Measurements from ENCODE around the gene NME7.
"Not testable (repeated sequence)": the region's sequence is repeated elsewhere in the genome, so short reads cannot be mapped to it uniquely, and the experiment has no call there.

The NME7 gene

DNA sequence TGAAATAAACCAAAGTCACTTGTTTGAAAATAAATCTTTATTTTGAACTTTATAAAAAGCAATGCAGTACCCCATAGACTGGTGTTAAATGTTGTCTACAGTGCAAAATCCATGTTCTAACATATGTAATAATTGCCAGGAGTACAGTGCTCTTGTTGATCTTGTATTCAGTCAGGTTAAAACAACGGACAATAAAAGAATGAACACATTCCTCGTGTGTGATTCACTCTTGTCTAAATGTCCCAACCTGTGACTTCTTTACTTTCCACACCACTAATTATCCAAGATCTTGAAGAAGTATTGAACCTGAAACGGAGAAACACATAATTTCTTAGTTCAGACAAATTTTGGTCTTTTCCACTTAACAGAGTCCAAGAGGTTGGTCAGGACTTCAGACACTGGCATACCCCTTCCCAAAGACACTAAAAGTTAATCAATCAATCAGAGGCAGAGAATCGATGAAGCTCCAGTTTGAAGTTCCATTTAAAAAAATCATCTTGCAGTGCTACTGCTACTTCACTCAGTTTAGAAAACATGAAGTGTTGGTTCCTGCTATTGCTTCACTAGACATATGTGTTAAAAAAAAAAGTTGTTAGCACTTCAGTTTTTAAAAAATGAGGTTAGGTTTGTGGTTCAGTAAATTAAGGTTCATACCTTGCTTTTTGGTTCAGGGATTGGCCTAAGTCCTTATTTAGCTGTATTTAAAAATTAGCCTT lies 234.9 kb downstream of the NME7 start:
- CTCF ChIA-PET, result interaction anchor here (1.1 to 2.7 kb wide), 6 partner anchors 8 to 790 kb away, joined by 3 to 11 read pairs (median 4); no protein-coding TSS in a partner anchor
- peaks cover 4 to 49% (median 30%) of the 10 kb centered on the region in 4 experiments for H3K36me3 ChIP-seq (ENCODE audit: control insufficient read depth in 4 of 4, insufficient read depth in 4 of 4, low read length in 3 of 4)

DNA sequence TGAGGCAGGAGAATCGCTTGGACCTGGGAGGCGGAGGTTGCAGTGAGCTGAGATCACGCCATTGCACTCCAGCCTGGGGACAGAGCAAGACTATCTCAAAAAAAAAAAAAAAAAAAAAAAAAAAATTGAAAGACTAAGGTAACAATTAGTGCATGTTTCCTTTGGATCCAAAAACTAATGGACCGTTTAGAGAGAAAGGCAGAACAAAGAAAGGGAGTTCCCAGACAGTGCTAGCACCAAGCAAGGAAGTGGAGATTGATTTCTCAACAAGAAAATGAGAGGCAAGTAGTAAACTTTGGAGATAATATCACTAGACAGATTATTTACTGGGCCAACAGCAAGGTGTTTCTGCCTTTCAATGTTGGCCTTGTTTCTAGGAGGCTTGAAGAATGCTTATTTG lies 236.9 kb downstream of the NME7 start:
- DNase-seq, result no peak
- Histone ChIP-seq H3K9me3 (ENCODE audit: control extremely low read depth in 1 of 5, control insufficient read depth in 4 of 5, insufficient read depth in 2 of 5, low read depth in 1 of 5, low read length in 4 of 5) (no peaks in the 10 kb centered on the region), H3K4me3 (ENCODE audit: control insufficient read depth in 1 of 7, extremely low read depth in 1 of 7, insufficient read depth in 4 of 7, low read depth in 2 of 7, low read length in 6 of 7) (no peak overlapping the region), H3K36me3 (ENCODE audit: control insufficient read depth in 4 of 4, insufficient read depth in 4 of 4, low read length in 3 of 4) (peaks cover 7 to 66% (median 32%) of the 10 kb centered on the region in 4 experiments), H3K27ac (ENCODE audit: insufficient read depth in 1 of 2, low read depth in 1 of 2, low read length in 2 of 2, poor library complexity in 1 of 2, severe bottlenecking in 2 of 2) (no peak overlapping the region), H3K4me1 (ENCODE audit: control extremely low read depth in 1 of 4, control insufficient read depth in 4 of 4, insufficient read depth in 4 of 4, low read length in 3 of 4) (no peaks in the 10 kb centered on the region), H3K27me3 (replicated peaks in 2 of 5; ENCODE audit: control insufficient read depth in 4 of 5, insufficient read depth in 5 of 5, low read length in 4 of 5) (no peaks in the 10 kb centered on the region)
- ChIA-PET CTCF (no interaction called here), POLR2A (no interaction called here)
- 100% methylated on average over 1 of the region's 4 CpGs for WGBS (ENCODE audit: insufficient coverage)

More for the DNA sequence above, 234.9 kb downstream of the NME7 start:
- no peak for DNase-seq
- Histone ChIP-seq H3K4me1 (ENCODE audit: control extremely low read depth in 1 of 4, control insufficient read depth in 4 of 4, insufficient read depth in 4 of 4, low read length in 3 of 4) (no peaks in the 10 kb centered on the region), H3K27ac (ENCODE audit: insufficient read depth in 1 of 2, low read depth in 1 of 2, low read length in 2 of 2, poor library complexity in 1 of 2, severe bottlenecking in 2 of 2) (no peak overlapping the region), H3K4me3 (ENCODE audit: control insufficient read depth in 1 of 7, extremely low read depth in 1 of 7, insufficient read depth in 4 of 7, low read depth in 2 of 7, low read length in 6 of 7) (no peak overlapping the region), H3K27me3 (replicated peaks in 2 of 5; ENCODE audit: control insufficient read depth in 4 of 5, insufficient read depth in 5 of 5, low read length in 4 of 5) (no peaks in the 10 kb centered on the region), H3K9me3 (ENCODE audit: control extremely low read depth in 1 of 5, control insufficient read depth in 4 of 5, insufficient read depth in 2 of 5, low read depth in 1 of 5, low read length in 4 of 5) (no peaks in the 10 kb centered on the region)
- POLR2A ChIA-PET, result no interaction called here
- WGBS (ENCODE audit: insufficient coverage), result 94% methylated on average over 4 of the region's 4 CpGs

DNA sequence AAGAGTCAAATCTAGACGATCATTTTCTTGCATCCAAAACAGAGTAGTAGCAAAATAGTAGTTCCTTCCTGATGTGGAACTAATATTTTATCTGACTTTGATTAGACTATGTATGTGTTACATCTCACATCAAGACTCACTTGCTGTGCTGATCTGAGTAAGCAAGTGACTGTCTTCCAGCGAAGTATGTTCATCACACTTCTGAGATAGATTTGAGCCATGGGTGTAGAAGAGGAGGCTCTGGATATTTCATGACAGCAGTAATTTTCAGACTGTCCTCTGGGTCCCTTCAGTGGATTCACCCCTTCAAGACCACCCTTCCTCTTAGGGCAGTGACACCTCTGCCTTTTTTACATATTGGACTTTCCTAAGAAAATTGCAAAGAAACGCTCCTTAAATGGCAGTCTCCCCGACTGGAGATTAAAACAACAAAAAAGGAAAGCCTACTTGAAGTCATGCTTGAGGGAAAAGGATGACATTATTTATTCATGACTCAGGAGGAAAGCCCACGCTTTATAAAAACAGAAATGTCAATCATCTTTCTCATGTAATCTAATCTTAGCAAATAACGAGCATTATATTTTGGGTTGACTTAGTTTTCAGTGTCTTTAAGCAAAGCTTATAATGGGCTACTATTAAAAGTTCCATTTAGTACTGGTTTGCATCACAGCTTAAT lies 238.3 kb downstream of the NME7 start:
- Histone ChIP-seq H3K4me1 (ENCODE audit: control extremely low read depth in 1 of 4, control insufficient read depth in 4 of 4, insufficient read depth in 4 of 4, low read length in 3 of 4) (no peaks in the 10 kb centered on the region), H3K27me3 (replicated peaks in 2 of 5; ENCODE audit: control insufficient read depth in 4 of 5, insufficient read depth in 5 of 5, low read length in 4 of 5) (no peaks in the 10 kb centered on the region), H3K9me3 (ENCODE audit: control extremely low read depth in 1 of 5, control insufficient read depth in 4 of 5, insufficient read depth in 2 of 5, low read depth in 1 of 5, low read length in 4 of 5) (no peaks in the 10 kb centered on the region), H3K27ac (ENCODE audit: insufficient read depth in 1 of 2, low read depth in 1 of 2, low read length in 2 of 2, poor library complexity in 1 of 2, severe bottlenecking in 2 of 2) (no peak overlapping the region), H3K4me3 (ENCODE audit: control insufficient read depth in 1 of 7, extremely low read depth in 1 of 7, insufficient read depth in 4 of 7, low read depth in 2 of 7, low read length in 6 of 7) (no peak overlapping the region), H3K36me3 (ENCODE audit: control insufficient read depth in 4 of 4, insufficient read depth in 4 of 4, low read length in 3 of 4) (peaks cover 18 to 75% (median 39%) of the 10 kb centered on the region in 4 experiments)
- WGBS (ENCODE audit: insufficient coverage), result 89% methylated on average over 3 of the region's 6 CpGs
- POLR2A ChIA-PET, result no interaction called here
- DNase-seq, result no peak
- CTCF ChIA-PET, result interaction anchor here (0.5 to 1.6 kb wide), 2 partner anchors 11 to 21 kb away, joined by 3 read pairs; no protein-coding TSS in a partner anchor

DNA sequence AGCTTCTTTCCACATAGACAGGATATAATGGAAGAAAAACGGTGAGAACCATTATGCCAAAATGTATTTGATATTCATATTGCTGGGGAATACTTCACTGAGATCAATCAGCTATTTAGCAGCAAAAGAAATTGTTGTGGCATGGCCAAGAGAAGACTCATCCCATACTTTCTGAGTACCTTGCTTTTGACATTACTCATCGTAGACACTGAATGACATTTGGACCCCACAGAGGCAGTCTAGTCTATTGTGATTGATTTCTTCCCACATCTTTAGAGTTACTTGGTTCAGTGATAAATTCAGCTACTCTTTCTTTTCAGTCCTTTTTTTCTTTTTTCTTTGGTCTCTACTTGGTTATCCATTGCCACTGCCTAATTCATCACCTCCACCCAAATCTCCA lies 239.0 kb downstream of the NME7 start:
- Histone ChIP-seq H3K27me3 (replicated peaks in 2 of 5; ENCODE audit: control insufficient read depth in 4 of 5, insufficient read depth in 5 of 5, low read length in 4 of 5) (no peaks in the 10 kb centered on the region), H3K27ac (ENCODE audit: insufficient read depth in 1 of 2, low read depth in 1 of 2, low read length in 2 of 2, poor library complexity in 1 of 2, severe bottlenecking in 2 of 2) (no peak overlapping the region), H3K9me3 (ENCODE audit: control extremely low read depth in 1 of 5, control insufficient read depth in 4 of 5, insufficient read depth in 2 of 5, low read depth in 1 of 5, low read length in 4 of 5) (no peaks in the 10 kb centered on the region), H3K4me1 (ENCODE audit: control extremely low read depth in 1 of 4, control insufficient read depth in 4 of 4, insufficient read depth in 4 of 4, low read length in 3 of 4) (no peaks in the 10 kb centered on the region), H3K4me3 (ENCODE audit: control insufficient read depth in 1 of 7, extremely low read depth in 1 of 7, insufficient read depth in 4 of 7, low read depth in 2 of 7, low read length in 6 of 7) (no peak overlapping the region), H3K36me3 (ENCODE audit: control insufficient read depth in 4 of 4, insufficient read depth in 4 of 4, low read length in 3 of 4) (peaks cover 20 to 79% (median 40%) of the 10 kb centered on the region in 4 experiments)
- whole genome bisulfite sequencing (ENCODE audit: insufficient coverage), result 94% methylated on average over 2 of the region's 2 CpGs
- POLR2A ChIA-PET, result no interaction called here
- CTCF ChIA-PET, result interaction anchor here (1.0 to 1.6 kb wide), 4 partner anchors 11 to 222 kb away, joined by 3 to 4 read pairs (median 3); no protein-coding TSS in a partner anchor
- DNase-seq, result no peak

DNA sequence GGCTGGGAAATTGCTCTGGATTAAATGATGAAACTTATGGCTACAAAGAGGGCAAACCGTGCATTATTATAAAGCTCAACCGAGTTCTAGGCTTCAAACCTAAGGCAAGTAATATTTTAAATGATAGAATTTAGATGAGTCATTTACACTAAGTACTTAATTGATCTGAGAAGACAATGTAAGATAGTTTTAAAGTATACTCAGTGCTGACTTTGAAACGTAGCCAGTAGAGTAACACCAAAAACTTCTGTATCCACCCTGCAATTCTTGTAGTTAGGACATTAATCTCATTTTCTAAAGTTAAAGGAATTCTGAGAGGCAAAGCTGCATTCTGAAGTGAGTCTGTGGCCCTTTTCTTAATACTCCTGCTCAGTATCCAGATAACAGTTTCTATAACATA lies 240.3 kb downstream of the NME7 start:
- Histone ChIP-seq H3K4me3 (ENCODE audit: control insufficient read depth in 1 of 7, extremely low read depth in 1 of 7, insufficient read depth in 4 of 7, low read depth in 2 of 7, low read length in 6 of 7) (no peak overlapping the region), H3K27me3 (replicated peaks in 2 of 5; ENCODE audit: control insufficient read depth in 4 of 5, insufficient read depth in 5 of 5, low read length in 4 of 5) (no peaks in the 10 kb centered on the region), H3K27ac (ENCODE audit: insufficient read depth in 1 of 2, low read depth in 1 of 2, low read length in 2 of 2, poor library complexity in 1 of 2, severe bottlenecking in 2 of 2) (no peak overlapping the region), H3K9me3 (ENCODE audit: control extremely low read depth in 1 of 5, control insufficient read depth in 4 of 5, insufficient read depth in 2 of 5, low read depth in 1 of 5, low read length in 4 of 5) (no peaks in the 10 kb centered on the region), H3K4me1 (ENCODE audit: control extremely low read depth in 1 of 4, control insufficient read depth in 4 of 4, insufficient read depth in 4 of 4, low read length in 3 of 4) (no peaks in the 10 kb centered on the region), H3K36me3 (ENCODE audit: control insufficient read depth in 4 of 4, insufficient read depth in 4 of 4, low read length in 3 of 4) (peaks cover 20 to 77% (median 37%) of the 10 kb centered on the region in 4 experiments)
- 100% methylated on average over 1 of the region's 3 CpGs for WGBS (ENCODE audit: insufficient coverage)
- no peak for DNase-seq
- ChIA-PET CTCF (interaction anchor here (0.6 to 1.6 kb wide), 8 partner anchors 10 to 785 kb away, joined by 3 to 5 read pairs (median 3); no protein-coding TSS in a partner anchor), POLR2A (no interaction called here)

DNA sequence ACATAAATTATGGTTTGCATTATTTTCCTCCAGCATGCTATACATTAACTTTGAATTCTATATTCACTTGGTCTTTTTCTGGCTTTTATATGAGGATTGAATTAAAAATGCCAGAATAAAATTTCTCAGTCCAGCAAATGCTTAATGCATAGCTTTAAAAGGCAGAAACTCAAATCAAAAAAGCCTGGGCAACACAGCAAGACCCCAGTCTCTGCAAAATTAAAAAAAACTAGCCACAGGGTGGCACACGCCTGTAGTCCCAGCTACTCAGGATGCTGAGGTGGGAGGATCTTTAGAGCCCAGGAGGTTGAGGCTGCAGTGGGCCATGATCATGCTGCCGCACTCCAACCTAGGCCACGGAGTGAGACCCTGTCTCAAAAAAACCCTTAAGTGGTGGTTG lies 241.3 kb downstream of the NME7 start:
- ChIA-PET POLR2A (interaction anchor here (0.6 kb wide), 1 partner anchor 18 kb away, joined by 3 read pairs; no protein-coding TSS in a partner anchor), CTCF (interaction anchor here (1.0 to 1.6 kb wide), 4 partner anchors 14 to 523 kb away, joined by 3 to 5 read pairs (median 3); no protein-coding TSS in a partner anchor)
- Histone ChIP-seq H3K27me3 (replicated peaks in 2 of 5; ENCODE audit: control insufficient read depth in 4 of 5, insufficient read depth in 5 of 5, low read length in 4 of 5) (no peaks in the 10 kb centered on the region), H3K27ac (ENCODE audit: insufficient read depth in 1 of 2, low read depth in 1 of 2, low read length in 2 of 2, poor library complexity in 1 of 2, severe bottlenecking in 2 of 2) (no peak overlapping the region), H3K36me3 (ENCODE audit: control insufficient read depth in 4 of 4, insufficient read depth in 4 of 4, low read length in 3 of 4) (peaks cover 20 to 78% (median 41%) of the 10 kb centered on the region in 4 experiments), H3K4me1 (ENCODE audit: control extremely low read depth in 1 of 4, control insufficient read depth in 4 of 4, insufficient read depth in 4 of 4, low read length in 3 of 4) (peaks cover 0 to 4% (median 0%) of the 10 kb centered on the region in 4 experiments), H3K9me3 (ENCODE audit: control extremely low read depth in 1 of 5, control insufficient read depth in 4 of 5, insufficient read depth in 2 of 5, low read depth in 1 of 5, low read length in 4 of 5) (no peaks in the 10 kb centered on the region), H3K4me3 (ENCODE audit: control insufficient read depth in 1 of 7, extremely low read depth in 1 of 7, insufficient read depth in 4 of 7, low read depth in 2 of 7, low read length in 6 of 7) (no peak overlapping the region)
- no peak for DNase-seq
- no CpG with 5 or more reads among the region's 3 CpGs for WGBS (ENCODE audit: insufficient coverage)

DNA sequence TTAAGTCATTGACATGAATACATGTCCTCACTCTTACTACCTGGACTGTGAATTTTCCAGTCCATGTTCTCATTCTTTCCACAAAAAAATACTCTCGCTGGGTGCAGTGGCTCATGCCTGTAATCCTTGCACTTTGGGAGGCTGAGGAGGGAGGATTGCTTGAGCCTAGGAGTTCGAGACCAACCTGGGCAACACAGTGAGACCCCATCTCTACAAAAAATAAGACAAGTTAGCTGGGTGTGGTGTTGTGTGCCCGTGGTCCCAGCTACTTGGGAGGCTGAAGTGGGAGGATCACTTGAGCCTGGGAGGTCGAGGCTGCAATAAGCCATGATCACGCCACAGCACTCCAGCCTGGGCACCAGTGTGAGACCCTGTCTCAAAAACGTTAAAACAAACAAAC lies 242.0 kb downstream of the NME7 start:
- H3K27ac ChIP-seq (ENCODE audit: insufficient read depth in 1 of 2, low read depth in 1 of 2, low read length in 2 of 2, poor library complexity in 1 of 2, severe bottlenecking in 2 of 2); POLR2A ChIA-PET; H3K9me3 ChIP-seq (ENCODE audit: control extremely low read depth in 1 of 5, control insufficient read depth in 4 of 5, insufficient read depth in 2 of 5, low read depth in 1 of 5, low read length in 4 of 5); H3K4me3 ChIP-seq (ENCODE audit: control insufficient read depth in 1 of 7, extremely low read depth in 1 of 7, insufficient read depth in 4 of 7, low read depth in 2 of 7, low read length in 6 of 7); H3K27me3 ChIP-seq (replicated peaks in 2 of 5; ENCODE audit: control insufficient read depth in 4 of 5, insufficient read depth in 5 of 5, low read length in 4 of 5); DNase-seq; H3K4me1 ChIP-seq (ENCODE audit: control extremely low read depth in 1 of 4, control insufficient read depth in 4 of 4, insufficient read depth in 4 of 4, low read length in 3 of 4): not testable (repeated sequence)
- peaks cover 20 to 72% (median 36%) of the 10 kb centered on the region in 4 experiments for H3K36me3 ChIP-seq (ENCODE audit: control insufficient read depth in 4 of 4, insufficient read depth in 4 of 4, low read length in 3 of 4)
- CTCF ChIA-PET, result interaction anchor here (1.5 kb wide), 1 partner anchor 13 kb away, joined by 3 read pairs; no protein-coding TSS in a partner anchor
- WGBS (ENCODE audit: insufficient coverage), result 100% methylated on average over 2 of the region's 6 CpGs

Data from common myeloid progenitor, CD34-positive (primary cell).